PC-3 (cell line): ENCODE data around the gene HOGA1.

Experiments
- CTCF ChIP-seq: fragments of 300-600 bp; sonication (generic); conservative IDR thresholded peaks from 2 replicates; pipeline ENCODE4 v1.5.1; 2017; ENCODE audit warnings: antibody characterized with exemption, low read depth, mild to moderate bottlenecking, low read length
- EZH2 ChIP-seq: fragments of 300-600 bp; sonication (generic); IDR thresholded peaks from one replicate; pipeline ENCODE4 v1.6.1; 2017; ENCODE audit warnings: antibody characterized with exemption, mild to moderate bottlenecking, low read length; ENCODE audit not compliant: unreplicated experiment
- EZH2phosphoT487 ChIP-seq: fragments of 300-600 bp; sonication (generic); IDR thresholded peaks from 2 replicates; pipeline ENCODE4 v1.6.1; 2018; ENCODE audit warnings: mild to moderate bottlenecking, antibody characterized with exemption, low read length, borderline replicate concordance

- TF ChIP-seq CTCF (no peak), EZH2phosphoT487 (no peak), EZH2 (no peak)
Observed at GRCh38 chr10:97543025-97543546, 41.1 kb upstream of the HOGA1 start.
